ENCODE data around the gene RBP5. TPM values are rescaled to one million over a fixed set of nuclear protein-coding genes. Genes with fewer than 3 reads are reported as not detected.

RBP5 gene
- polyA plus RNA-seq, 4 donors = 49.6 to 61.2 (median 58.5) TPM

DNA sequence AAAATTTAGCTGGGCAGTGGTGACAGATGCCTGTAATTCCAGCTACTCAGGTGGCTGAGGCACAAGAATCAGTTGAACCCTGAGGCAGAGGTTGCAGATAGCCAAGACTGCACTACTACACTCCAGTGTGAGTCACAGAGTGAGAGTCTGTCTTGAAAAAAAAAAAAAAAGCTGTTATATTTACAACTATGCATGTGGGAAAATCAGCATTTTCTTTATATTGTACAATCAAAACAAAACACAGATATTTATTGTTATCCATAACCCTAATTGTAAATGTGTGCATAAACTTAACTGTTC is 48.9 kb downstream of the RBP5 start:
- no peak for DNase-seq (ENCODE audit: low read depth in 4 of 4, low spot score in 2 of 4)

GRCh38 chr12:7078163-7078562 is 50.5 kb downstream of the RBP5 start:
- DNase-seq (ENCODE audit: low read depth in 4 of 4, low spot score in 2 of 4) = no peak

GRCh38 chr12:7076493-7076892 is 52.2 kb downstream of the RBP5 start:
- DNase-seq (ENCODE audit: low read depth in 4 of 4, low spot score in 2 of 4) = no peak

GRCh38 chr12:7075939-7076338 is 52.8 kb downstream of the RBP5 start:
- DNase-seq (ENCODE audit: low read depth in 4 of 4, low spot score in 2 of 4) = no peak

DNA sequence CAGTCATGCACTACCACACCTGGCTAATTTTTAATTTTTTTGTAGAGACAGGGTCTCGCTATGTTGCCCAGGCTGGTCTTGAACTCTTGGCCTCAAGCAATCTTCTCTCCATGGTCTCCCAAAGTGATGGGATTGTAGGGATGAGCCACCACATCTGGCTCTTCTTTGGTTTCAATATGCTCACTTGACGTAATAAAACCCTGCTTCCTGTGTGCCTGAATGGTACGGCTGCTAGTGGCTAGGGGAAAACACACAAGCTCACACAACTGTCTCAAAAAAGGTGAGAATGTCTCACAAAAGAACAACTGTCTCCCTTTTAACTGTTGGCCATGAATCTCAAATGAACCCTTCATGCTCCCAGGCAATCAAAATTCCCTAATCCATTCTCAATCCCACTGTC is 53.2 kb downstream of the RBP5 start:
- no peak for DNase-seq (ENCODE audit: low read depth in 4 of 4, low spot score in 2 of 4)

- DNase-seq (ENCODE audit: low read depth in 4 of 4, low spot score in 2 of 4) = no peak
Measured at GRCh38 chr12:7073946-7074345, 54.7 kb downstream of the RBP5 start.

Other genes starting within 250 kb of the RBP5 start
- gene LRRC23, start 224.1 kb downstream of the RBP5 start, polyA plus RNA-seq (ENCODE audit: insufficient read length in 4 of 4) = 10 to 100 TPM; 16.5 to 24.5 (median 18.9) TPM
- gene ENO2, start 214.3 kb downstream of the RBP5 start, polyA plus RNA-seq (ENCODE audit: insufficient read length in 4 of 4) = 10 to 100 TPM in 3 of 4 donors, 1 to 10 TPM in 1; 9.5 to 19.4 (median 14.6) TPM
- gene ATN1, start 200.9 kb downstream of the RBP5 start, polyA plus RNA-seq (ENCODE audit: insufficient read length in 4 of 4) = 100 to 1,000 TPM in 3 of 4 donors, 10 to 100 TPM in 1; 85.5 to 189 (median 127) TPM
- gene RNU7-1, start 185.1 kb downstream of the RBP5 start, polyA plus RNA-seq (ENCODE audit: insufficient read length in 4 of 4) = 1 to 10 TPM in 1 of 4 donors, not detected in 3; 3.6 TPM
- 100 to 1,000 TPM; 141 to 235 (median 165) TPM for gene C12orf57, start 184.9 kb downstream of the RBP5 start, polyA plus RNA-seq (ENCODE audit: insufficient read length in 4 of 4)
- gene PTPN6, start 177.5 kb downstream of the RBP5 start, polyA plus RNA-seq (ENCODE audit: insufficient read length in 4 of 4) = 10 to 100 TPM; 19.2 to 27.5 (median 24.5) TPM
- gene PHB2, start 158.2 kb downstream of the RBP5 start, polyA plus RNA-seq (ENCODE audit: insufficient read length in 4 of 4) = 100 to 1,000 TPM; 247 to 313 (median 277) TPM
- gene EMG1, start 158.0 kb downstream of the RBP5 start, polyA plus RNA-seq (ENCODE audit: insufficient read length in 4 of 4) = 10 to 100 TPM; 42.6 to 49.5 (median 48.1) TPM
- 10 to 100 TPM; 49.7 to 65.7 (median 64.2) TPM for gene LPCAT3, start 110.4 kb downstream of the RBP5 start, polyA plus RNA-seq (ENCODE audit: insufficient read length in 4 of 4)
- 10 to 100 TPM; 51.9 to 71.0 (median 56.4) TPM for gene C1S, start 68.2 kb downstream of the RBP5 start, polyA plus RNA-seq (ENCODE audit: insufficient read length in 4 of 4)
- 10 to 100 TPM; 33.6 to 63.4 (median 45.5) TPM for gene C1R, start 36.4 kb downstream of the RBP5 start, polyA plus RNA-seq (ENCODE audit: insufficient read length in 4 of 4)
- gene C1RL, start 19.7 kb downstream of the RBP5 start, polyA plus RNA-seq (ENCODE audit: insufficient read length in 4 of 4) = 10 to 100 TPM; 29.5 to 43.1 (median 35.9) TPM
- gene CLSTN3, start 1.5 kb upstream of the RBP5 start, polyA plus RNA-seq (ENCODE audit: insufficient read length in 4 of 4) = 100 to 1,000 TPM in 1 of 4 donors, 10 to 100 TPM in 3; 74.8 to 103 (median 90.9) TPM
- 10 to 100 TPM; 41.6 to 51.6 (median 48.7) TPM for gene PEX5, start 60.8 kb upstream of the RBP5 start, polyA plus RNA-seq (ENCODE audit: insufficient read length in 4 of 4)
- not detected for gene ACSM4, start 175.2 kb upstream of the RBP5 start, polyA plus RNA-seq (ENCODE audit: insufficient read length in 4 of 4)